AG20443 (cell line): ENCODE results near the gene XK.
"Not testable (repeated sequence)": the region's sequence is repeated elsewhere in the genome, so short reads cannot be mapped to it uniquely, and the experiment has no call there.

ENCODE experiments used
- DNase-seq: peaks from one replicate; pipeline ENCODE4 v3.0.0; 2012; ENCODE audit warnings: low spot score, mixed read lengths

Gene XK

GRCh38 chrX:37755025-37755424, 69.4 kb downstream of the XK start:
- DNase-seq = no peak

GRCh38 chrX:37757082-37757481, 71.5 kb downstream of the XK start:
- no peak for DNase-seq

DNA sequence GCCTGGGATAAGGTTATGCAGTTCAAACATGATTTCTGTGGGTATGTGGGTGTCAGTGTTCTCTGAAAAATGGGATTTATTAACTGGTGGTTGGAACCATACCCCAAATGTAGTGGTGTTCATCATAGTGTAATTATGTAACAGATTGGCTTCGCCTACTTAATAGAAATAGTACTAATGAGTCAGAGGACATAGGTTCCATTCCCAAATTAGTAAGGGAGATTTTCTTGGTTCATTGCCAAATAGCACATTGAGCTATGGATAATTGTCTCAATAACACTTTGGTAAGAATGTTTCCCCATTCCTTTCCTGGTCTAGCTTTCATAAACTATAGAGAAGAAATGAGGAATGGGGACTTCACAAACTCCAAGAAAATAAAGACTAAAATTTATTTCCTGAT, 73.8 kb downstream of the XK start:
- no peak for DNase-seq

DNA sequence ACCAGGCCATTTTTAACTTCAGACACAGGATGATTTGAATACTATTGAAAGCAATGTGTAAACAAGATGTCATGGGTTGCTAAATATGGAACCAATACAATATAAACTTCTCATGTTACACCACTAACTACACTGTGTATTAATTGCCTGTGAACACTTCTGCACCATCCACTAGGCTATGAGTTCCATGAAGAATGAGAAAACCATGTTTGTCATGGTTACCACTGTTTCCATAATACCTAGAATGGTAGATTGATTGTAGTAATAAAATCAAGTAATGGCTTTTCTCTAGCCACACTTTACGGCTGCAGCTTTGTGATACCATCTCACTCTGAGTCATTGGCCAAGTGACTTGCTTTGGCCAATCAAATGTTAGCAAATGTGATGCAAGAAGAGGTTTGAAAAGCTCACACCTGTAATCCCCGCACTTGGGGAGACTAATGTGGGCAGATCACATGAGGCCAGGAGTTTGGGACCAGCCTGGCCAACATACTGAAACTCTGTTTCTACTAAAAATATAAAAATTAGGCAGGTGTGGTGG, 74.4 kb downstream of the XK start:
- DNase-seq = no peak

DNA sequence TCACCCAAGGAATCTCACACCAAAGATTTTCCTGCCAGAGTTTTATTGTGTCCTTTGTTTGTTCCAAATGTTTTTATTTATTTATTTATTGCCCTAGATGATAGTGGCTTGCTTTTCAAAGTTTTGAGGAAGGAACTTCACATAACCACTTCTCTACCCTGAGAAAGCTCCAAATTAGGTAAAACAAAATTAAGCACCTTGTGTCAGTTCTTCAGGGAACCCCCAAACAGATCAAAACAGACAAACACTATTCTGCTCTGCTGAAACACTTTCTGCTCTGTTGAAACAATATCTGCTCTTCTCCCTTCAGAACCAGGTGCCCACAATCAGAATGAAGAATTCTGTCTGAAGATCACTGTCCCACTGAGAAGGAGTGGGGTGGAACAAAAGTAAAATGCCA, 77.8 kb downstream of the XK start:
- no peak for DNase-seq

GRCh38 chrX:37765507-37765906, 79.9 kb downstream of the XK start:
- DNase-seq = no peak

DNA sequence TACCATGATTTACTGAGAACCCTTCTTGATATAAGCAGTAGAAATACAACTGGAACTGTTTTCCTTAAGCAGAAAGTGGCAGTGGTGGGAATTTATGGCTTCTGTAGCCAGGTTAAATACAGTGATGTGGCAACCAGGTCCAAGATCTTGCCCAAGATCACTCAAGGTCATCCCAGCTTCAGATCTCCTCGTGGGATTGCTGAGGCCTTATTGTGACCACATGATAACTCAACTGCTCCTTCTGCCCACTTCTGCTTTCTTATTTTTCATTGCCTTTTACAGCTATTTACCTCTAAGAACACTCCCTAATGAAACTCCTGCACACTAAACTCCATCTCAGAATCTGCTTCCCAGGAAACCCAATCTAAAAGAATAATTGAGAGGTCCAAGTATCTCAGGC, 81.8 kb downstream of the XK start:
- no peak for DNase-seq

- not testable (repeated sequence) for DNase-seq
Observed at GRCh38 chrX:37768866-37769265, 83.3 kb downstream of the XK start.

DNA sequence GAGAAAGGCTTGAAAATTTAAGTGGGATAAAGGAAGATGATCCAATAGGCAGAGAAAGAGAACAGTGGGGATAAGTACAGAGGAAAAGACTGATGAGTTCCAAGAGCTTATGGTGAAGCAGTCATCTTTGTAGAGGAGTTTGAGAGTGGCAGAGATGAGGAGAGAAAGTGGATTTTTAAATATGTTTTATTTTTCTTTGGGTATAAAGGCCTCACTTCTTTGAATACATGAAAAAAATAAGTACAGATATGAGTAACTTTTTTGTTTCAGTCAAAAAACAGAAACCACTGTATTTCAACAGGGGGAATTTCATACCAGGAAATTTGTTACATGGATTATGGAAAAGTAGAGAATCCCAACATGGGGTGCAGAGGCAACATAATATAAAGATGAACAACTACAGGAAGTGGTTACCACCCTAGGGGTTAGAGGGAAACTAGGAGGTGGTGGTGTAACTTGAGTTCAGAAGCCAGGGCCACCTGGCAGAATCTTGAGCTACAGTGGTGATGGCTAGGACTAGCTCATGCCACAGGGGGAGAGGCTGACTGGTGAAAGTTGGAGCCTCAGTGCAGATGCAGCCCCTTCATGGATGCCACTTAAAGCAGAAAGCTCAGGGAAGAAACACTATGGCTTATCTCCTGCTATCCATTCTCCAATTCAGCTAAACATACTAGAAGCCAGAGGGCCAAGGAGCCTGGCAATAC, 90.8 kb downstream of the XK start:
- no peak for DNase-seq

GRCh38 chrX:37776987-37777325, 91.4 kb downstream of the XK start:
- no peak for DNase-seq

DNA sequence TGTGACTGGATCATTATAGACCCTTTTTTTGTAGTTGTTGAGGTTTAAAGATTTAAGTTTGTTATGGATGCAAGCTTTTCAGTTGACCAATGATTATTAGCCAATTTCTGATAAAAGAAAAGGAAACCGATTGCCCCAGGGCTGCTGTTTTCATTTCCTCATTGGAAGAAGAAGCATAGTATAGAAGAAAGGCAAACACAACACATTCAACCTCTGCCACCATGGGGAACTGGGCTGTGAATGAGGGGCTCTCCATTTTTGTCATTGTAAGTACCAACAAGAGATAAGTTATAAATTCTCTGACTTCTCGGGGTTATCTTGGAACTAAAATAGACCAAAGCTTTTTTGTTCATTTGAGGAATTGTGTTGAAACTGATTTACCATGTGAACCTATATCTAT, 94.3 kb downstream of the XK start, which contains the start of gene CYBB:
Gene CYBB (plus strand): TSS at position 203 of the 400 bp plus-strand sequence. CDS start 19 bp downstream, at position 222.
- DNase-seq = no peak

- DNase-seq = no peak
Observed at GRCh38 chrX:37781081-37781480, 95.5 kb downstream of the XK start.
